LNCaP clone FGC (cell line): ENCODE data around the gene RAD54L.

ENCODE experiments used
- DNase-seq: peaks from one replicate; pipeline ENCODE4 v3.0.0-alpha.2; 2011; ENCODE audit warnings: low read depth
- H3K4me3 ChIP-seq: 2 replicates; pipeline ENCODE4 v1.5.1; 2011; ENCODE audit warnings: mild to moderate bottlenecking, low read depth, low read length, control low read depth
- CTCF ChIP-seq: IDR thresholded peaks from 2 replicates; pipeline ENCODE4 v1.5.1; 2012; ENCODE audit warnings: mild to moderate bottlenecking; ENCODE audit not compliant: control insufficient read depth, insufficient read depth; ENCODE audit errors: extremely low read depth

RAD54L gene

DNA sequence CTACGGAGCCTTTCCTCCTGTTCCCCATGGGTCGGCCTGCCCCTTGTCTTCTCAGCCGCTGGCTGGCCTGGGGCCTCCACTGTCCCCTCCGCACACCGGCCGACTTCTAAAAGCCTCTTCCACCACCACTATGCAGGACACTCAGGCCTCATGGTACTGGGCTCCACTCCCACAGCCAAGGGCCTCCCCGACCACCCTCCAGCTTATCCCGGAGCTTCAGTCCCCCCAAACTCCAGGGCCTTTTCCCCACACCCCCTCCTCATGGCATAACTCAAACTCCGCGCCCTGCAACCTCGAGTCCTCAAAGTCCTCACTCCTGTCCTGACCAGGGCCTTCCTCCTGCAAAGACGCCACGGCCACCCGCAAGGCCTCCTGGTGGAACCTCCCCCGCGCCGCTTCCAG is 53.8 kb downstream of the RAD54L start:
- peak overlapping the region; percentile 91 for H3K4me3 ChIP-seq
- TF ChIP-seq CTCF: no peak
- DNase-seq: no peak

- no peak for DNase-seq
- TF ChIP-seq CTCF: 0 out of 2 replicates have a peak, but pooled peaks have one; percentile 20
- H3K4me3 ChIP-seq: peak overlapping the region; percentile 91
Observed at GRCh38 chr1:46301808-46302640, 54.5 kb downstream of the RAD54L start.

DNA sequence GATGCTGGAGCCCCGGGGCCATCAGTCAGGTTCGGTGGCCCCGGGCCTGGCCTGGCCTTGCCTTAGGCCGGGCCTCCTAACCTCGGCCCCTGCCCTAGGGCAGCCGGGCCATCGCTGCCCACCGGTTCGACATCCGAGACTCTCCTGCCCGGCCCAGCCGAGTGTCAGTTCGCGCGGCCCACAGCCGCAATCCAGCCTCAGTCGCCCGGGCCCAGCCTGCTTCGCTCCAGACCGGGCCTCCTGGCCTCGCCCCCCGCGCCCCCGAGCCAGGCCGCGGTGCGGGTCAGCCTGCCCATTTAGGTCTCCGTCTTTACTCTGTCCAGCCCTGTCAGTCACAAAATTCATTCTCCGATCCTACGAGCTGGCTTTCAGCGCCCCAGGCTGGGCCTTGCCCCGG is 55.1 kb downstream of the RAD54L start:
- TF ChIP-seq CTCF: no peak
- peak overlapping the region; percentile 91 for H3K4me3 ChIP-seq
- DNase-seq: no peak

DNA sequence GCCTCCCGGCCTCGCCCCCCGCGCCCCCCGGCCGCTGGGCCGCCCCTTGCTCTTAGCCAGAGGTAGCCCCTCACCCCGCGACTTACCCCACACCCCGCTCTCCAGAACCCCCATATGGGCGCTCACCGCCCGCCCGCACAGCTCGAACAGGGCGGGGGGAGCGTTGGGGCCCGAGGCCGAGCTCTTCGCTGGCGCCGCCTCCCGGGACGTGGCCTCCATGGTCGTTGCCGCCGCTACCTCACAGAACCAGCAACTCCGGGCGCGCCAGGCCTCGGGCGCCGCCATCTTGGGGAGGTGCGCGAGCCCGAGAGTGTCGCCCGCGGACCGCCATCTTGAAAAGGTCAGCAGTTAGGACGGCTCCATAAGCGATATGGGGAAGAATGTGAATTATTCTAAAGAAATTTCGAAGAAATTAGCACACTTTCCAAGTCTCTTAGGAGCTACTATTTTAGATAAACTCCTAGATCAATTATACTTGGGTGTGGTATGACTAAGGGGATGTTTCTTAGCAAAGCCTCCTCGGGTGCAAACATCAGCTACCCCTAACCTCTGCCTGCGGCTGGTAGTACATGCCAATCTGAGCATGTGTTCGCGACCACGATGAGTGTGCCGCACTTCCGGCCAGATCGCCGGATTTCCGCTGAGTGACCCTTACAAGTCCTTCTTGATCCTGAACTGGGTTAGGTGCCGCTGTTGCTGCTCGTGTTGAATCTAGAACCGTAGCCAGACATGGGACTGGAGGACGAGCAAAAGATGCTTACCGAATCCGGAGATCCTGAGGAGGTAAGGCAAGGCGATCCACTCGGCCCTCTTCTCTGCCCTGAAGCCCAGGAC is 55.7 kb downstream of the RAD54L start, which contains the start of the genes LRRC41 and UQCRH:
Gene LRRC41 (minus strand): TSS at position 579 of the 834 bp plus-strand sequence. CDS start 294 bp downstream, at position 285.
Gene UQCRH (plus strand): TSS at position 661 of the 834 bp plus-strand sequence. CDS start 69 bp downstream, at position 730.
- peak; percentile 98 for DNase-seq
- 0 out of 2 replicates have a peak, but pooled peaks have one; percentile 8 for TF ChIP-seq CTCF
- H3K4me3 ChIP-seq: peak within 1 kb of the TSS; percentile 91

- 0 out of 2 replicates have a peak, but pooled peaks have one; percentile 7 for TF ChIP-seq CTCF
- no peak for DNase-seq
- peak overlapping the region; percentile 91 for H3K4me3 ChIP-seq
Observed at GRCh38 chr1:46303872-46304326, 56.3 kb downstream of the RAD54L start.

GRCh38 chr1:46306159-46306530 is 58.6 kb downstream of the RAD54L start:
- DNase-seq: no peak
- no peak for TF ChIP-seq CTCF

More at GRCh38 chr1:46306159-46306530, 58.6 kb downstream of the RAD54L start:
- peak overlapping the region; percentile 91 for H3K4me3 ChIP-seq
